Type B pancreatic cell (in vitro differentiated cells): ENCODE data around the gene ADRA2B. TPM values are rescaled to one million over a fixed set of nuclear protein-coding genes. Genes with fewer than 3 reads are reported as not detected.

Source experiments
- DNase-seq: peaks from one replicate; pipeline ENCODE4 v3.0.0; 2021; ENCODE audit warnings: mixed read lengths; ENCODE audit not compliant: unreplicated experiment; ENCODE audit errors: extremely low spot score
- H3K27ac Mint-ChIP-seq: 2 replicates; pipeline ENCODE4 v1.8.0; 2021; ENCODE audit warnings: mild to moderate bottlenecking, mixed read lengths
- H3K27me3 Mint-ChIP-seq: 2 replicates; pipeline ENCODE4 v1.8.0; 2021; ENCODE audit warnings: mixed read lengths
- H3K36me3 Mint-ChIP-seq: 2 replicates; pipeline ENCODE4 v1.8.0; 2021; ENCODE audit warnings: mixed read lengths
- H3K4me1 Mint-ChIP-seq: one replicate; pipeline ENCODE4 v1.8.0; 2021; ENCODE audit warnings: mixed read lengths; ENCODE audit not compliant: unreplicated experiment
- H3K4me3 Mint-ChIP-seq: 2 replicates; pipeline ENCODE4 v1.8.0; 2021; ENCODE audit warnings: mild to moderate bottlenecking, mixed read lengths
- H3K9me3 Mint-ChIP-seq: 2 replicates; pipeline ENCODE4 v1.8.0; 2021; ENCODE audit warnings: mixed read lengths
- CTCF ChIP-seq: fragments of 200-600 bp; sonication (generic); conservative IDR thresholded peaks from 2 replicates; pipeline ENCODE4 v1.5.0; 2021; ENCODE audit warnings: antibody characterized with exemption, mild to moderate bottlenecking
- total RNA-seq: library from RNA; stranded (reverse); gene quantifications from 2 replicates; pipeline ENCODE4 v1.2.1, GENCODE V29; 2021; ENCODE audit warnings: low replicate concordance

The ADRA2B gene
- total RNA-seq, 1 donor from 2014 or later: 2.4 TPM

GRCh38 chr2:96138179-96139145, 22.1 kb upstream of the ADRA2B start, which contains the start of gene ASTL:
Gene ASTL, minus strand, starts transcription at chr2:96138502. Its CDS starts 66 bp downstream, at chr2:96138436.
- peaks cover 13% of the 10 kb centered on the region for H3K27me3 Mint-ChIP-seq
- DNase-seq: no peak
- H3K27ac Mint-ChIP-seq: peak within 1 kb of the TSS; percentile 55
- H3K4me3 Mint-ChIP-seq: peak within 1 kb of the TSS; percentile 54
- H3K36me3 Mint-ChIP-seq: no peaks in the 10 kb centered on the region
- no peaks in the 10 kb centered on the region for H3K4me1 Mint-ChIP-seq
- no peaks in the 10 kb centered on the region for H3K9me3 Mint-ChIP-seq
- TF ChIP-seq CTCF: peak; percentile 71

DNA sequence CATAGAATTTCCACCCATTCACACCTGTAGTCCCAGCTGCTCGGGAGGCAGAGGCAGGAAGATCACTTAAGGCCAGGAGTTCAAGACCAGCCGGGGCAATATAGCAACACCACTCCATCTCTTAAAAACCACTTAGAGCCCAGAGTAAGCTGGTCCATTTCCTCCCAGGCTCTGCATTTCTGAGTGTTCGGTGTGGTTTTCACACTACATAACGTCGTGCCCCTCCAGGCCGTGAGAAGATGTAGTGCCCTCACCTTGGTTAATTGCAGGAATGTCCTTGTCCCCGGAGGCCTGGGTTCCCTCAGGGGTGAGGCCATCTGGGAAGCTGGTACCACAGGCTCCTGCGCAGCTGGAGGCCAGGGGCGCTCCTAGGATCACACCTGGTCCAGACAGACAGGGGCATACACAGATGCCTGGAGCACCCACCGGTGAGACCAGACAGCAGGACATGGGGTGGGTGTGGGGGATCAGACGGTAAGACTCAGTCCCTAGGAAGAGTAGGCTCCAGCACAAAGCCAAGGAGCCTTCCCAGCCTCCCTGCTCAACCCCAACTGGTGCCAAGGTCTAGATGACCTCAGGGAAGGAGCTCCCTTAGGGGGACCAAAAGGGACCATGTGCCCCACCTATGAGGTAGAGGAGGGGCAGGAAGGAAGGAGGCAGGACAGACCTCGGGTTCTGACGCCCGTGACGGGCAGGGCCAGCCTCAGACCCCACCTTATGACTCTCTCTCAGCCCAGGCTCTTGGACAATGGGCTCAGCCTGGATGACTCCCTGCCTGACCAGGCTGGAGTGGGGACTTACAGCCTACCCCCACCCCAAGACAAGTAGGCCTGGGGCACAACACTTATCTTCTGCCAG, 21.2 kb upstream of the ADRA2B start:
- Mint-ChIP-seq H3K27me3 (peaks cover 15% of the 10 kb centered on the region), H3K4me1 (no peaks in the 10 kb centered on the region), H3K4me3 (no peak overlapping the region), H3K36me3 (no peaks in the 10 kb centered on the region), H3K9me3 (no peaks in the 10 kb centered on the region), H3K27ac (peak overlapping the region; percentile 55)
- no peak for DNase-seq
- TF ChIP-seq CTCF: no peak

- peaks cover 17% of the 10 kb centered on the region for H3K27me3 Mint-ChIP-seq
- H3K9me3 Mint-ChIP-seq: no peaks in the 10 kb centered on the region
- no peak for DNase-seq
- H3K36me3 Mint-ChIP-seq: no peaks in the 10 kb centered on the region
- TF ChIP-seq CTCF: no peak
- H3K4me1 Mint-ChIP-seq: no peaks in the 10 kb centered on the region
- H3K4me3 Mint-ChIP-seq: no peak overlapping the region
- H3K27ac Mint-ChIP-seq: no peak overlapping the region
Measured at GRCh38 chr2:96136129-96136720, 19.9 kb upstream of the ADRA2B start.

DNA sequence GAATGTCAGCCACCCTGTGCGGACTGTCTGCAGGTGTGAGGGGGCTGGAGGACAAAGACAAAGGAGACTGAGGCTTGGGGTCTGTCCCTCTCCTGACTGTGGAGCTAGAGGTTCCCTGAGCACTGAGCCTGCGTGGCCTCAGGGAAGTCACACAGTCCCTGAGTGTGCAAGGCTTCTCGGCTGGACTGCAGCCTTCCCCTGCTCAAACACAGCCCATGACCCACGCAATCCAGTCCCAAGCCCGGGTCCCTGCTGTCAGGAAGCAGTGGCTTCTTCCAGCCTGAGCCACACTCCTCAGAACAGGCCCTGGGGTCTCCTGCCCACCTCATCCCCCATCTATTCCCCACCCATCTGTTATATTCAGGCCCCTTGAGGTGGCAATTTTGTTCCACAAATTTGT, 19.2 kb upstream of the ADRA2B start:
- no peak overlapping the region for H3K4me3 Mint-ChIP-seq
- TF ChIP-seq CTCF: no peak
- peaks cover 22% of the 10 kb centered on the region for H3K27me3 Mint-ChIP-seq
- no peaks in the 10 kb centered on the region for H3K9me3 Mint-ChIP-seq
- H3K36me3 Mint-ChIP-seq: no peaks in the 10 kb centered on the region
- DNase-seq: no peak
- no peak overlapping the region for H3K27ac Mint-ChIP-seq
- no peaks in the 10 kb centered on the region for H3K4me1 Mint-ChIP-seq

DNA sequence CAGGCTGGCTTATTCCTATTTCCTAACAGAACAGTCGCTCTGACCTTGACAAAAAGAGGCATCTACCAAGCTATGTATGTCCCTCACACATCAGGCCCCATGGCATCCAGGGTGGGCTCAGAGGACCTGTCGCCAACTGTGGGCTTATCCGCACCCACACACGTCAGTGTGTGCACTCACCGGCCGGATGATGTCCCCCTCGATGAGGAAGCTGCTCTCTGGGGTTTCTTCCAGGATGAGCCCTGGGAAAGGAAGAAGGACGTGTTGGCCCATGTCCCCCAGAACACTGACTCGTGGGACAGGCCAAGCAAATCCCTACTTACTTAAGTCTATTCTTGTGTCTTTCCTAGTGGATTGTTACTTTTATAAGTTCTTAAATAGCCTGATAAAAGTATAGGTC, 18.8 kb upstream of the ADRA2B start:
- Mint-ChIP-seq H3K9me3 (no peaks in the 10 kb centered on the region), H3K36me3 (no peaks in the 10 kb centered on the region), H3K27ac (no peak overlapping the region), H3K4me1 (no peaks in the 10 kb centered on the region), H3K4me3 (no peak overlapping the region), H3K27me3 (peaks cover 27% of the 10 kb centered on the region)
- no peak for DNase-seq
- TF ChIP-seq CTCF: no peak
